ENCODE data around the gene EMILIN2. TPM values are rescaled to one million over a fixed set of nuclear protein-coding genes. Genes with fewer than 3 reads are reported as not detected.

Gene EMILIN2
- total RNA-seq, 2 experiments from 2014 or later = 0.15 to 1.4 TPM

DNA sequence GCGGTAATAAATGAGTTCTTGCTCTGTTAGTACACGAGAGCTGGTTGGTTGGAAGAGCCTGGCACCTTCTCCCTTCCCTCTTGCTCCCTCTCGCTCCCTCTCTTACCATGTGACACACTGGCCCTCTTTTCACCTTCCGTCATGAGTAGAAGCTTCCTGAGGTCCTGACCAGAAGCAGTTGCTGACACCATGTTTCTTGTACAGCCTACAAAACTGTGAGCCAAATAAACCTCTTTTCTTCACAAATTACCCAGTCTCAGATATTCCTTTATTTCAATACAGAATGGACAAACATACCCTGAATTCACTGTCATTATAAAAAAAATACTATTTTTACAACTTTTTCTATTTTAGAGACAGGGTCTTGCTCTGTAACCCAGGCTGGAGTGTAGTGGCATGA is 40.7 kb downstream of the EMILIN2 start:
- intact Hi-C loops (cut with micrococcal nuclease; ENCODE audit: unreplicated experiment) = no loop called here
- Histone ChIP-seq H3K4me2 (ENCODE audit: low read length) (no peak overlapping the region), H3K9me3 (ENCODE audit: low read length) (0 out of 2 replicates have a peak, but pooled peaks cover 5% of the 10 kb centered on the region), H3K4me3 (ENCODE audit: low read depth, low read length, poor library complexity, severe bottlenecking) (no peak overlapping the region), H3K79me2 (ENCODE audit: insufficient read depth, low read depth, low read length) (no peaks in the 10 kb centered on the region), H3K9me2 (ENCODE audit: insufficient read depth, low read length) (no peaks in the 10 kb centered on the region), H3K27ac (ENCODE audit: low read depth, low read length, poor library complexity, severe bottlenecking) (no peak overlapping the region), H3K4me1 (ENCODE audit: insufficient read depth, low read length, poor library complexity, severe bottlenecking) (peaks cover 16% of the 10 kb centered on the region), H4K20me1 (ENCODE audit: insufficient read depth, low read length) (no peaks in the 10 kb centered on the region), H2AFZ (ENCODE audit: low read length) (no peak overlapping the region), H3K36me3 (ENCODE audit: insufficient read depth, low read length) (no peaks in the 10 kb centered on the region)
- no TSS peak for BruUV-seq (replicated peaks)
- POLR2A ChIA-PET = no interaction called here
- no peak for DNase-seq (ENCODE audit: low spot score)
- CTCF ChIA-PET (ENCODE audit: unreplicated experiment) = no interaction called here
- no peak for TF ChIP-seq EZH2phosphoT487 (IDR thresholded peaks at IDR 0.05; ENCODE audit: borderline replicate concordance, low read depth, low read length)
- TF ChIP-seq CTCF (conservative IDR thresholded peaks at IDR 0.05; ENCODE audit: low read length) = no peak

GRCh38 chr18:2889761-2890192 is 43.0 kb downstream of the EMILIN2 start:
- CTCF ChIA-PET (ENCODE audit: unreplicated experiment) = no interaction called here
- POLR2A ChIA-PET = no interaction called here
- Histone ChIP-seq H3K4me1 (ENCODE audit: insufficient read depth, low read length, poor library complexity, severe bottlenecking) (no peaks in the 10 kb centered on the region), H3K9me3 (ENCODE audit: low read length) (0 out of 2 replicates have a peak, but pooled peaks cover 5% of the 10 kb centered on the region), H3K4me2 (ENCODE audit: low read length) (no peak overlapping the region), H3K4me3 (ENCODE audit: low read depth, low read length, poor library complexity, severe bottlenecking) (no peak overlapping the region), H3K9me2 (ENCODE audit: insufficient read depth, low read length) (no peaks in the 10 kb centered on the region), H4K20me1 (ENCODE audit: insufficient read depth, low read length) (no peaks in the 10 kb centered on the region), H3K36me3 (ENCODE audit: insufficient read depth, low read length) (no peaks in the 10 kb centered on the region), H2AFZ (ENCODE audit: low read length) (no peak overlapping the region), H3K79me2 (ENCODE audit: insufficient read depth, low read depth, low read length) (no peaks in the 10 kb centered on the region), H3K27ac (ENCODE audit: low read depth, low read length, poor library complexity, severe bottlenecking) (no peak overlapping the region)
- no TSS peak for BruUV-seq (replicated peaks)
- intact Hi-C loops (cut with micrococcal nuclease; ENCODE audit: unreplicated experiment) = no loop called here
- no peak for DNase-seq (ENCODE audit: low spot score)
- TF ChIP-seq CTCF (conservative IDR thresholded peaks at IDR 0.05; ENCODE audit: low read length) (no peak), EZH2phosphoT487 (IDR thresholded peaks at IDR 0.05; ENCODE audit: borderline replicate concordance, low read depth, low read length) (no peak)

GRCh38 chr18:2890606-2891005 is 43.8 kb downstream of the EMILIN2 start:
- no peaks in the 10 kb centered on the region for H3K4me1 ChIP-seq (ENCODE audit: insufficient read depth, low read length, poor library complexity, severe bottlenecking)
- intact Hi-C loops (cut with micrococcal nuclease; ENCODE audit: unreplicated experiment) = no loop called here

More at GRCh38 chr18:2890606-2891005, 43.8 kb downstream of the EMILIN2 start:
- no peak overlapping the region for H2AFZ ChIP-seq (ENCODE audit: low read length)
- H3K36me3 ChIP-seq (ENCODE audit: insufficient read depth, low read length) = no peaks in the 10 kb centered on the region
- no peak overlapping the region for H3K4me3 ChIP-seq (ENCODE audit: low read depth, low read length, poor library complexity, severe bottlenecking)
- no peak for TF ChIP-seq EZH2phosphoT487 (IDR thresholded peaks at IDR 0.05; ENCODE audit: borderline replicate concordance, low read depth, low read length)
- TF ChIP-seq CTCF (conservative IDR thresholded peaks at IDR 0.05; ENCODE audit: low read length) = no peak
- no peaks in the 10 kb centered on the region for H3K9me2 ChIP-seq (ENCODE audit: insufficient read depth, low read length)
- H4K20me1 ChIP-seq (ENCODE audit: insufficient read depth, low read length) = no peaks in the 10 kb centered on the region
- 0 out of 2 replicates have a peak, but pooled peaks cover 5% of the 10 kb centered on the region for H3K9me3 ChIP-seq (ENCODE audit: low read length)
- DNase-seq (ENCODE audit: low spot score) = no peak
- H3K4me2 ChIP-seq (ENCODE audit: low read length) = no peak overlapping the region
- BruUV-seq (replicated peaks) = no TSS peak
- POLR2A ChIA-PET = interaction anchor here (0.6 kb wide), 1 partner anchor 349 kb away, joined by 3 read pairs; no protein-coding TSS in a partner anchor
- no peaks in the 10 kb centered on the region for H3K79me2 ChIP-seq (ENCODE audit: insufficient read depth, low read depth, low read length)
- no peak overlapping the region for H3K27ac ChIP-seq (ENCODE audit: low read depth, low read length, poor library complexity, severe bottlenecking)
- CTCF ChIA-PET (ENCODE audit: unreplicated experiment) = interaction anchor here (1.1 kb wide), 1 partner anchor 25 kb away, joined by 3 read pairs; no protein-coding TSS in a partner anchor
